Epidermal melanocyte (primary cell): ENCODE measurements around the gene TBC1D1.

ENCODE experiments used
- DNase-seq: peaks from one replicate; pipeline ENCODE4 v3.0.0; 2011; ENCODE audit warnings: low spot score; ENCODE audit not compliant: insufficient read length

TBC1D1 gene

GRCh38 chr4:37990731-37991245, 99.9 kb downstream of the TBC1D1 start:
- DNase-seq = no peak

DNA sequence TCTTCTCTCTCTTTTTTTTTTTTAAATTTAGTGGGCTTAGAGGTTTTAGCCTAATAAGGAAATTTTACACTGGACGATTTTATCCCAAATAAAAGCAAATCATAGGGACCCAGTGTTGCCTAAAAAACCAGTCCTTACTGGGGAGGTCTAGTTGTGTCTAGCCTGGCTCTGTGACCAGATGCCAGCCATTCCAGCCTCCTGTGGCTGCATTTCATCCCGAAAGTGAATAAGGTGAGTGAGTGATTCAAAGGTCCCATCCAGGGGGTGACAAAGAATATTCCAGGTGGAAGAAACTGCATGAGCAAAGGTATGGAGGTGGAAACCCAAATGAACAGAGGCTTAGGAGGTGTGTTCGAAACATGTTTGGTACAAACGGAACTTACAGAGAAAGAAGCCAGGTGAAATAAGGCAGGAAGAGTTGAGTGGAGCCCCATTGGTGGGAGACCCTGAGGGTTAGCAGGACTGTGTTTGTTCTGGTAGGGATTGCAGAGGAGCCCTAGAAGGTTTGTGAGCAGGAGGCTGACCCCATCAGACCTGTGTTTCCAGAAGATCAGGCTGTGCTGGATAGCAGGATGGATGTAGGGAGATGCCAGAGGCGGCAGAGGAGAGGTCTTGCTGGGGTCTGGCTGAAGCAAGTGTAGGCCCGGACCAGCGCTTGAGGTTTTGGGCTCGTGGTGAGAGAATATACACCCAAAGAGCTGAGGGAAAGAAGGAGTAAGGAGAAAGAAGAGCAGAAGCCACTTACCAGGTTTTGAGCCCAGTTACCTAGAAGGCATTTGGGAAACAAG, 100.9 kb downstream of the TBC1D1 start:
- no peak for DNase-seq

DNA sequence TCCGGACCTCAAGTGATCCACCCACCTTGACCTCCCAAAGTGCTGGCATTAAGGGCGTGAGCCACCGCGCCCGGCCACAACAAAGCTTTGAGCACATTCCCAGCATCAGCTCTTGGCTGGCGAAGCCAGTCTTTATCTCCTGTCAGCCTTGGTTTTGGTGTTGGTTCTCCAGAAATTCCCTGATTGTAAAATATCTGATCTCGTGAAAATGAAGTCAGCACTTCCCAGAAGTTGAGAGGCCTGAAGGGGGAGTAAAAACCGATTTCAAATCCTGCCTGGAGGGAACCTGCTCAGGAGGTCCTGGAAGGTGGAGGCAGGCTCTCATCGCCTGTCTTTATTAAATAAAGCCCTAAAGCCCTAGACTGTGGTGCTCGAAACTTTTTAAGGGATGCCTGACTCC, 102.9 kb downstream of the TBC1D1 start:
- DNase-seq = no peak

GRCh38 chr4:37994569-37994968, 103.7 kb downstream of the TBC1D1 start:
- no peak for DNase-seq

DNA sequence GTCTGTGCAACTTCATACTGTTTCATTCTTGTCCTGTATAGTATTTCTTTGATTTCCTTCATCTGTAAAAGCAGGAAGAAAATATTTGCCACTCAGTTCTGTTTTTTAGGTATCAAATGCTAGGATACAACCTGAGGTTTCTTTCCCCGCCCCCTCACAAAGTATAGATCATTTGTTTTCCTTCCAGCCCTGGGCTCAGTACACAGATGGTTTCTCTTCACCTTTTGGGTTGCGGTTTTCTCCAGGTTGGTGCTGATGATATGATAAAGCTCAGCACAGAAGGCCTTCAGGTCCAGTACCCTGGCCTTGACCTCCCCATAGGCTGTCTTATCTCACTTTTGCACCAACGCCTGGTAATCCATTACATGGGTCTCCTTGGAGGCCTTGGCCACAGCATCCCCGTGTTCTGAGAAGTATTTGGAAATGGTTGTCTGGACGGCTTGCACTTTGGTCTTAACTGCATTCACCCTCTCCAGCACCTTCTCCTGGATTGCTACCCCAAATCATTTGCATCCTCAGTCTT, 104.5 kb downstream of the TBC1D1 start:
- DNase-seq = no peak

DNA sequence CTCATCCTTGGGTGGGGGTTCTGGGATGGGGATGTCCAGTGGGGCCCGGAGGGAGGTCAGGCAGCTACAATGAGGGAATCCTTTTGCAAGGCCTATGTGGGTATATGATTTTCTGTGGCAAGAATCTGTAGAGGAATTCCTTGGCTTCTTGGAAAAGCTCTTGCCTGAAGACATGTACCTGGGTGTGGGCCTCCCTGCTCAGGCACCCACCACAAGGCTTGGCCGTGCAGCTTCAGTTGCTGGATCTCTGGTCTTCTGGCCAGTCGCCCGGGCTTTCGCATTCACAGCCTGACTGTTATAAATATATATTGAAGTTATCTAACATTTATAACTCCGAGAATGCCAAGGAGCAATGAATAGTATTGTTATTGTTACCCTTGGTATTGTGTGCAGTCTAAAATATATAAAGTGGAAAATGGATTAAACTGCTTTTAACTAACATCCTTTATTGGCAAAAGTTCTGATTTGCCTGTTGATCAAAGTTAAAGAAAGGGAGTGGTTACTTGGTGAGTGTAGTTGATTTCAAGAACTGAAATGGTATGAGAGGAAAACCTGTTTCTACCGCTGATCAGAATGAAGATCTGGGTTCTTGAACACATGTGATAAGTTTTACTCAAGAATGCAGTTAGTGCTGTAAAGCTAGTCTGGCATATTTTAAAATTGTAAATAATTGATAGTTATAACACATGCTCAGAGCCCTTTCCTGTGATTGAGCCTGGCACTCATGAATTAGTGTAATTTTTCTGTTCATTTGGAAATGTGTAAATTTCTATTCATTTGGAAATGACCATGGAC, 105.3 kb downstream of the TBC1D1 start:
- no peak for DNase-seq

- no peak for DNase-seq
Observed at GRCh38 chr4:37998226-37998625, 107.3 kb downstream of the TBC1D1 start.

DNA sequence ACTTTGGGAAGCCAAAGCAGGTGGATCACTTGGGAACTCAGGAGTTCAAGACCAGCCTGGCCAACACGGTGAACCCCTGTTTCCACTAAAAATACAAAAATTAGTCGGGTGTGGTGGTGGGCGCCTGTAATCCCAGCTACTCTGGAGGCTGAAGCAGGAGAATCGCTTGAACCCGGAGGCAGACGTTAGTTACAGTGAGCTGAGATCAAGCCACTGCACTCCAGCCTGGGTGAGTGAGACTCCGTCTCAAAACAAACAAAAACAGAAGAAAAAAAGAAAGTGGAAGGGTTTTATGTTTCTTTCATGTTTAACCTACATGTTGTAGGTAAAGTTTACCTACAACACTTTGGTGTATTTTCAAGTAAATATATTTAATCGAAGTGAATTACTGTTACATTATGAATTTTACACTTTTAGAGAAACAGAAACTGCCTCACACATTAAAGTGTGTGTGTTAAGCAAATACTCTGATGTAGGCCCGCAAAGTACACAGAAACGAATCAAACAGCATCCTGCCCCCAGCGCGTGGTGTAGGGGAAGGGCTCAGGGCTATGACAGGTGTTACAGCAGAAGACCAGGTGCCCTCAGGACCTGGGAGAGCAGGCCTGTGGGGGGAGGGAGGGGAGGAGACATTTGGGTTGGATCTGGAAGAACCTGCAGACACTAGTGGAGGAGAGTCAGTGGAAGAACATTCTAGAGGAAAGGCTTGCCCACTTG, 108.3 kb downstream of the TBC1D1 start:
- DNase-seq = no peak

DNA sequence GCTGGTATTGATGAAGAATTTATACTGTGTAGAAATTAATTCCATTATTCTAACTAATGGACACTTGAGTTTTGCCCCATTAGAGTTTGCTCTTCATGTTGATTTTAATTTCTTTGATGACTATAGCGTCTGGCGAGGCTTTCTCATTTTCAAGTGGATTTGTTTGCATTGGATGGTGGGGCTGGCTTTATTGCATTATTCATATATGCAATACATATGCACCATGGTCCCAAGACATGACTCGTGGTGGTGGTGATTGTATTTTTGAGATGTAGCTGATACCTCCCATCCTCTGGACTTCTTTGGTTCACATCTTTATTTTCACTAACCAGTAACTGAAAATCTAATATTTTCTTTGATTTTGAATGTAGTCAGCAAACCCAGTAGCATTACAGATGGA, 109.1 kb downstream of the TBC1D1 start:
- no peak for DNase-seq

- DNase-seq = no peak
Observed at GRCh38 chr4:38001927-38002326, 111.0 kb downstream of the TBC1D1 start.

- DNase-seq = no peak
Observed at GRCh38 chr4:38002451-38003071, 111.7 kb downstream of the TBC1D1 start.

GRCh38 chr4:38003102-38003501, 112.2 kb downstream of the TBC1D1 start:
- DNase-seq = no peak

- no peak for DNase-seq
Observed at GRCh38 chr4:38003628-38004027, 112.7 kb downstream of the TBC1D1 start.

GRCh38 chr4:38004062-38004461, 113.2 kb downstream of the TBC1D1 start:
- no peak for DNase-seq

DNA sequence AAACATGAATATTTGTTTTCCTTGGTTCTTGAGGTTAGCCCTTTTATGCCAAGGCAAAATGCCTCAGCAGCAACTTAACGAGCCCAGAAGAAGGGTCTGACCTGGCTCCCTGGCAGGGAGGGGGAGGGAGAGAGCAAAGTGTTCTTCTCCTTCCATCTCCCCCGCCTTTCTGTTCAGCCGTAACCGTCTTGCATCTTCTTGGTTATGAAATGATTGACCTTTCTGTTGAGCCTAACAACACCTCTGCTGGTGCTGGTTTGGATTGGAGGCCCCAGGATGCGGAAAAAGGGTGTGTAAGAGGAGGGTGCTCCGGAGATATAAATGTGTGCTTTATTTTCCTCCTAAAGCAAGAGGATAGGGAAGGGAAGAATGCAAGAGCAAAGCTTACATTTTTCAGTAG, 114.0 kb downstream of the TBC1D1 start:
- DNase-seq = no peak

GRCh38 chr4:38005637-38006036, 114.8 kb downstream of the TBC1D1 start:
- no peak for DNase-seq

DNA sequence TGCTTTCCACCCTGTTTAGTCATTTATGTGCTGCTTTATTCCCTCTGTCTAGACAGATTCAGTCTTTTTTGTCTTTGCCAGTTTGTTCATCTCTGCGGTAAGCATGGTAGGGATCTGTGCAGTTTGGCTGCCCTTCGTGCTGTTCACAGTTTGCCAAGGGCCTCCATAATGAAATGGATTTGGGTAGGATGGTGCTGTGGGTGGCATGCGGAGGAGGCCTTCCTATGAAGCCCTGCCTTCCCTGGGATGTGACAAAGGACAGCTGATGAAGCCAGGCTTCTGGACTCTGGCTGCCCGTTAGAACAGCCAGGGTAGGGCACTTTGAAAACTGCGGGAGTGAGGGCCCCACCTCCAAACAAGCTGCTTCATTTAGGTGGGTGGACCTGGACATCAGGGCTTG, 116.8 kb downstream of the TBC1D1 start:
- DNase-seq = no peak

GRCh38 chr4:38008571-38009021, 117.7 kb downstream of the TBC1D1 start:
- no peak for DNase-seq

DNA sequence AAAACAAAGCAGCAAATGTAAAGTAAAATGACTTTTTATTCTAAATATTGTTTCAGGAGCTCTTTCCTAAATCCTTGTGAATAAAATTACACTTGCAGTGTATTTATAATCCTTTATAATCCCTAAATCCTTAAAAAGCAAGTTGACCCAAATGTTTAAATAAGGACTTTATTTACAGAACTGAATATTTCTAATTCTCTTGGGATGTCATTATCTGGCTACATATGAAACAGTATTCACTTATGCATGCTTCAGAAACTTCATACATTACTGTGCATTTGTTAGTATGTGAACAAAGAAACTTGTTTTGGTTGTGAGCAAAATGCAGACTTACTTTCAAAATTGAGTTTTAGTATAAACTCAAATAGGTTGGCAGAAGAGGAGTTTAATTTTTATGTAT, 118.5 kb downstream of the TBC1D1 start:
- DNase-seq = no peak

DNA sequence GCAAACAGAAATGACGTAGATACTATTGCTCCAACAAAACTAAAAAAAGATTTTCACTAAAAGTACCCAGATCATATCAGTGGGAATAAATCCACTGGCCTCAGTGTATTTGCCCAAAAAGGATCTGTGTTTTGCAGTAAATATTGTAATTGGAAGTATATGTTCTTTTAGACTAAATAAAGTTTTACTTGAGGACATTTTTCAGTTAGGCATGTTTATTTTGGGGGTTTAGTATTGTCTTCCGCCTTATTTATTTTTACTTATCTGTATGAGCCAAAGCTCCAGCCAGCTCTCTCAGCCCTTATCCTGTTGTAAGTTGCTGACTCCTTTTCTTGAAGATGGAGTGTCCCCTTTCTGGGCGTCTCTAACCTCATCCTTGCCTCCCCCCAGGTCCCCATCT, 119.1 kb downstream of the TBC1D1 start:
- no peak for DNase-seq

DNA sequence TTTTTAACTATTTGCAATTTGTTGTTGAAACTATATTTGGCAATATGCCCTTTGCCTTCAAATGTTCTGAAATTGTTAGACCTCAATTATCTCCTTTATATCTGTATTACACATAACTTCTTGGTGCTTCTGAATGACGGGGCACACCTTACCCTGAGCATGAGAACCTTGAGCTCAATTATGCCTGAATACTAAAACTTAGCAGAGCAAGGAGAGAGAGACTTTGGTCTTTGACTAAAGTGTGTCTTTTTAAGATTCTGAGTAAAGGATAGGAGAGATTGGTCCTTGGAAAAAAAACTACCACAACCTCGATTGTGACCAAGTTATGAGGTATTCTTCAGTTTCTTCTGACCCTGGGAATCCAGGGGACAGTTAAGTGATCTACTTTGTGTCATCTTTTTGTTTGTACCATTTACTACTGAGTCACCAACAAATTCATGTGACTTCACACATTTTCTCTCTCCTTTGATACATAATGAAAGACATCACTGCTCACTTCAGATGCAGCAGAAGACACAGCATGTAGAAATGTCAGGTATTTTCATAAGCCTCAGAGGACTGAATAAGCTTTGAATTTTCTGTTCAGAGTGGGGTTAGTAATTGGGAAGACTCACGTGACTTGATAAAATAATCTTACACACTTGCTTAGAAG, 120.8 kb downstream of the TBC1D1 start:
- DNase-seq = no peak
